Spleen (tissue), 7 donors: Measurements from ENCODE around the gene BAHCC1.

Experiments used
- POLR2A ChIP-seq, 3 donors: fragments of 450-650 bp; IDR thresholded peaks; one replicate each; pipeline ENCODE4 v1.5.1; 2017; ENCODE audit warnings: antibody characterized with exemption in 3 of 3, mild to moderate bottlenecking in 1 of 3
- POLR2AphosphoS5 ChIP-seq, 3 donors: sonication (generic); formaldehyde crosslinking; IDR thresholded peaks; one replicate each; pipeline ENCODE4 v1.5.1; 2017; ENCODE audit warnings: antibody characterized with exemption in 3 of 3
- TF ChIP-seq, protein P1 (sequence below), 11 experiments: fragments of 200-600 bp in 7 of 11; fragments of 450-650 bp in 4 of 11; sonication (generic) in 4 of 11; IDR thresholded peaks in 8 of 11; conservative IDR thresholded peaks in 3 of 11; 1 replicate in 7 of 11; 2 replicates in 4 of 11; pipeline versions ENCODE4 v1.4.0 to v1.8.0; 2016 to 2021; ENCODE audit warnings: antibody characterized with exemption in 11 of 11, inconsistent platforms in 4 of 11, mild to moderate bottlenecking in 1 of 11
- donor health status: DM: no; HTN: no; CAD: no; lungs with moderate emphysema.
- donor health status: DM: no; HTN: no; CAD: no.
- donor health status: DM: no; HTN: no; CAD: no.

DNA sequence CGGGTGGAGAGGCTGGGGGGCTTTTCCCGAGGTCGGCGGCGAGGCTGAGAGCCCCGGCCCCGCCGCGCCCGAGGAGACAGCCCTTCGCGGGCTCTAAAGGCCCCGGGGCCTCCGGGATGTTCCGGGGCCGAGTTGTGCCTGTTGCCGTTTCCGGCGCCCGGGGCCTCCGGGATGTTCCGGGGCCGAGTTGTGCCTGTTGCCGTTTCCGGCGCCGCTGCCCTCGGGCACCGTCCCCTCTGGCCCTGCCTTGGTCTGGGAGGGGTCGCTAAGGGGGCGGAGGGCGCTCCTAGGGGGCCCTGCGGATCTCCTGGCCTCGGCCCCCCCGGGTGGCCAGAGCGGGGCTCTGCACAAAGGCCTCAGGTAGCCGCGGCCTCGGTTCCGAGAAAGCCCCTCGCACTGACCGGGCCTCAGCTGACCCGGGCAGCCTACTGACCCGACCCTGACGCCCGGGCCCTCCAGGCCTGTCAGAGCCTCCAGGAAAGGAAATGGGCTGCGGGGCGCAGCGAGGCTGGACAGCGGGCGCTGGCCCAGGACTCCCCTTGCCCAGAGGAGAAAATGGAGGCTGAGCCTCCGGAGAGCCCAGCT, 93.1 kb downstream of the BAHCC1 start:
- TF ChIP-seq, protein P1, sequence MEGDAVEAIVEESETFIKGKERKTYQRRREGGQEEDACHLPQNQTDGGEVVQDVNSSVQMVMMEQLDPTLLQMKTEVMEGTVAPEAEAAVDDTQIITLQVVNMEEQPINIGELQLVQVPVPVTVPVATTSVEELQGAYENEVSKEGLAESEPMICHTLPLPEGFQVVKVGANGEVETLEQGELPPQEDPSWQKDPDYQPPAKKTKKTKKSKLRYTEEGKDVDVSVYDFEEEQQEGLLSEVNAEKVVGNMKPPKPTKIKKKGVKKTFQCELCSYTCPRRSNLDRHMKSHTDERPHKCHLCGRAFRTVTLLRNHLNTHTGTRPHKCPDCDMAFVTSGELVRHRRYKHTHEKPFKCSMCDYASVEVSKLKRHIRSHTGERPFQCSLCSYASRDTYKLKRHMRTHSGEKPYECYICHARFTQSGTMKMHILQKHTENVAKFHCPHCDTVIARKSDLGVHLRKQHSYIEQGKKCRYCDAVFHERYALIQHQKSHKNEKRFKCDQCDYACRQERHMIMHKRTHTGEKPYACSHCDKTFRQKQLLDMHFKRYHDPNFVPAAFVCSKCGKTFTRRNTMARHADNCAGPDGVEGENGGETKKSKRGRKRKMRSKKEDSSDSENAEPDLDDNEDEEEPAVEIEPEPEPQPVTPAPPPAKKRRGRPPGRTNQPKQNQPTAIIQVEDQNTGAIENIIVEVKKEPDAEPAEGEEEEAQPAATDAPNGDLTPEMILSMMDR (IDR thresholded peaks at IDR 0.05 in 8 of 11, conservative IDR thresholded peaks at IDR 0.05 in 3 of 11), result no peak
- TF ChIP-seq POLR2A (IDR thresholded peaks at IDR 0.05) (no peak), POLR2AphosphoS5 (IDR thresholded peaks at IDR 0.05) (no peak)
